ENCODE measurements around the gene TMEM109.

Gene TMEM109

DNA sequence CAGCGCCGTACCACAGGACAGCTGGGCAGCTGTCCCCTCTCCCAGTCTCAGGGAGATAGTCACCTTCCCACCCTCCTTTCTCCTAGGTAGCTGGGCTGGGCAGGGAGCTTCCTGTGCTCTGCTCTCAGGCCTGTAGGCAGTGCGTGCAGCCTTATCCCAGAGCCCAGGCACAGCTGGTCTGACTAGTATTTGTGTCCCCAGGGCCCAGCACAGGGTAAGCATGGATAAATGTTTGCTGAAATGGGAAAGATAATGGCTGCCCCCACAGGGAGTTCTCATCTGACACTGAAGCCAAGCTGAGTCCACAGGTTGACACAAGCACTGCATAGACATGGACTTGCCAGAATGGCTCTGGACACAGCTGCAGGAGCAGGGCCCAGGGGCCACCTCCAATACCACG is 28.3 kb downstream of the TMEM109 start:
- DNase-seq (ENCODE audit: low spot score) = no peak

DNA sequence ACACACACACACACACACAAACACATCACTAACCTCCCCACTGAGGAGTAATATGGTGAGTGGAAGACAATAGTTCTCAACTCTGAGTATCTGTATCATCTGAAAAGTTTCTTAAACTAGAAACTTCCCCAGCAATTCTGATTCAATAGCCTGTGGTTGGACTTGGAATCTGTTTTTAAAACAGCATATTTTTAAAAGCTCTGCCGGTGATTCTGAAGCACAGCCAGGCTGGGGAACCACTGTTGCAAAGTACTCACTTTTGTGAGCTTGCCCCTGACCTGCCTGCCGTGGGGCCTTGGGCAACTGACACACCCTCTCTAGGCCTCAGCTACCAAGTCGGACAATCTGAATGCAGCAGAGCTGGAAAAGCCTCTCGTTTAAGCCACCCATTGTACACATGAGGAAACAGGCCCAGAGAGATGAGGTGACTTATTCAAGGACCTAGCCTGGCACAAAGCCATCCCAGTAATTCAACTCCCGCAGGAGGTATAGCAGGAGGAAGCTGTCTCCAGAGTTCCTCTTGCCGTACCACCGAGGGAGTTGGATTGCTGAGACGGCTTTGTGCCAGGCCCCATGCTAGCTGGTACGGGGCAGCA is 29.1 kb downstream of the TMEM109 start:
- no peak for DNase-seq (ENCODE audit: low spot score)

DNA sequence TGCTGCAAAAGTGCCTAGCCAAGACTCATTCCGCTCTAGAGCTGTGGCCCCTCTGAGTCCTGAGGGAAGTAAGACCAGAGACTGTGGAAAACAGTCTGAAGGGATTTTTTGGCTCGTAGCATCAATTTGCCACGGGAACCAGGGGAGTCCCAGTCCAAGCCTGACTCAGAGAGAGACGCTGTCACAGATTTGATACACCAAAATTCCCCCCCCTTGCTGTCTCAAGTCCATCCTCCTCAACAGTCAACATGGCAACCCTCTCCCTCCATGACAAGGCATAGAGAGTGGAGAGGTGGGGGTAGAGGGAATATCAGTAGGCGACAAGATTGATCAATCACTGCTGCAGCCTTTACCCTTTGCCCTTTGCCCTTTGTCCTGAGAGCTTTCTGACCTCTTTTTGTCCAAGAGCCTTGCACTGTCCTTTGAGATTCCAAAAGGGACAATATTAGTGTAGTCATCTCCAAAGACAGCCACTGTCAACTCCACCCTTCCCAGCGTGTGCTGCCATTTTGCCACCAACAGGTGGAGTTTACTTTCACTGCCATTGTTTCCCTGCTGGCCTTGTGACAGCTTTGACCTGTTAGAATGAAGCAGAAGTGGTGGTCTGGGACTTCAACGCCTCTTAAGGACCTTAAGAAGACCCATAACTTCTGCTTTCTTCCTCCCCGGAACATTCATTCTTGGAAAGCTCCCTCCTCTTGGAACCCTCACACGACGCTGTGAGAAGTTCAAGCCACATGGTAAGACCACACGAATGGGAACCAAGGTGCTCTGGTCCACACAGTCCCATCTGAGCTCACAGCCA is 30.7 kb downstream of the TMEM109 start:
- no peak for DNase-seq (ENCODE audit: low spot score)

DNA sequence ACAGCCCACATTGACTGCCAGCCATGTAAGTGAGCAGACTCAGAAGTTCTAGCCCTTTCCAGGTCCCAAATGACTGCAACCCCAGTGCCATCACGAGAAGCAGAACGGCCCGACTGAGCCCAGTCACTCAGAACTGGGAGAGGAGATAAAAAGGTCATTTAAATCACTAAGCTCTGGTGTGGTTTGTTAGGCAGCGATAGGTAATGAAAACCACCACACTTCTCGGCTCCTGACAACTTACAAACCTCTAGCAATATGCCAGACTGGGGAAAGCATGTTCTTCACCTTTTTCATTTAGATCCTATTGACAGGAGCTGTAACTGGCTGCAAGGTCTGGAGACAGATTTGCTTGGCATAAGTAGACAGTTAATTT is 31.3 kb downstream of the TMEM109 start:
- no peak for DNase-seq (ENCODE audit: low spot score)

DNA sequence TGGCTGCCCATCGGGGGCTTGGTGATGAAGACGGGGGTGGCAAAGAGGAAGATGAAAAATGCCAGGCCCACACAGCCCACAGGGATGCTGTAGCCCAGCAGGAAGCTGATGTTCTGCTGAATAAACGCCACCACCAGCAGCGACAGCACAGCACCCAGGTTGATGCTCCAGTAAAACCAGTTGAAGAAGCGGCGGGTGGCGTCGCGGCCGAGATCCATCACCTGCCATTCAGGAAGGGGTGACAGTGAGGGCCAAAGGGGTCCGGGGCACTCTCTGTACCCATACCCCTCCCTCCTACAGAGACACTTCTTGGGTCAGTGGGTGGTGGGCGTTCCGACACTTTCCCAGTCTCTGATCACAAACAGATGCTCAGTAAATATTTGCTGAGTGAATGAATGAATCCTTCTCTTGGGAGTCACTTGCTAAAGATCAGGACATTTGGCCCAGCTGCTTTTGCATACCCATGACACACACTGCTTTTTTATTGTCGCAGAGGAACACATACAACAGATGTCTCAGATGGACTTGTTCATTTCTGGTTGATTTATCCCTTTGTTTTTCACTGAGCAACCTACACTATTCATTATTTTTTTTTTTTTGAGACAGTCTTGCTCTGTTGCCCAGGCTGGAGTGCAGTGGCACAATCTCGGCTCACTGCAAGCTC is 32.8 kb downstream of the TMEM109 start:
- DNase-seq (ENCODE audit: low spot score) = no peak

DNA sequence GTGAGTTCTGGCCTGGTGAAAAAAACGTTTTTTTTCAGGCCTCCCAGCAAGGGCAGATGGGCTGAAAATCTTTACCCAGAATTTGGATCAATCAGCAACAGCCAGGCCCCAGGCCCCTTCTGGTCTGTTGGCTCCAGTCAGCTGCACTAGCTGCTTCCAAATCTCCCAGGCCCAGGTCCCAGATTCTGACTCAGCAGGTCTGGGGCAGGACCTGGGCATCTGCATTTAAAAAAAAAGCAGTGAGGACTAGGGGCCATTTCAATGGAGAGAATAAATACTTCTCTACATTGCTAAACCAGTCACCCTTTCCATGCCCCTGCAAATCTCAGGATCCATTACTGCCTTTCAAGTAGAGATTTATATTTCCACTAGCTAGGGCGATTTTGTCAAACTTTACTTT is 33.7 kb downstream of the TMEM109 start:
- DNase-seq (ENCODE audit: low spot score) = peak; percentile 40

DNA sequence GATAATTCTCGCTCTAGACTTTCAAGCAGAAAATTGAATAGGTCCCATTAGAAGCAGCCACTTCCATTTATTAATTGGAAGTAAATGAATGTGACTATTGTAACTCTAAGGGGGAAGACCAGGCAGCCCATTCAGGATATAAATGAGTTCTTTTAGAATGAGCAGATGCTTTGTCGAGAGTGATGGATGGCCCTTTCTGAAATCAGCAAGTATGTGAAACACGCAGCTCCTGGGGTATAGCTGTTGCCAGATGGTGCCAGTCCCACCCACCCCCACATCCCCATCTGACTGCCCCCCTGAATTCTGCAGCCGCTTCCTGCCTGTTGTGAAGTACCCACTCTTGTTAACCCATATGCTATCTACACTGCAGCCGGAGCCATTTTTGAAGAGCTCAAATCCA is 34.3 kb downstream of the TMEM109 start:
- DNase-seq (ENCODE audit: low spot score) = no peak

DNA sequence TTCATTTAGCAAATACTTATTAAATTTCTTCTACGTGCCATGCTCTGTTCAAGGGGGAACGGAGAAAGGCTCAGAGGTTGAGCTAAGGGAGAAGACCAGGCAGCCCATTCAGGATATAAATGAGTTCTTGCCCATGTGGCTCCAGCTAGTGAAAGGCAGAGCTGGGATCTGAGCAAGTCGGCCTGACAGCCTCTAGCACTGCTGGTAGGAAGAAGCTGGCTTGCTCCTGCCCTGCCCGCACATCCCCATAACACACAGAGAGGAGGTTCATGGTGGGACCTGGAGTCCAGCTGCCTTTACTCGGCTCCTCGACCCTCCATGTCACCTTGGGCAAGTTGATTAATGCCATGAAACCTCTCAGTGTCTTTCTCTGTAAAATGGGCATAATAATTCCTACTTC is 36.1 kb downstream of the TMEM109 start:
- DNase-seq (ENCODE audit: low spot score) = no peak

DNA sequence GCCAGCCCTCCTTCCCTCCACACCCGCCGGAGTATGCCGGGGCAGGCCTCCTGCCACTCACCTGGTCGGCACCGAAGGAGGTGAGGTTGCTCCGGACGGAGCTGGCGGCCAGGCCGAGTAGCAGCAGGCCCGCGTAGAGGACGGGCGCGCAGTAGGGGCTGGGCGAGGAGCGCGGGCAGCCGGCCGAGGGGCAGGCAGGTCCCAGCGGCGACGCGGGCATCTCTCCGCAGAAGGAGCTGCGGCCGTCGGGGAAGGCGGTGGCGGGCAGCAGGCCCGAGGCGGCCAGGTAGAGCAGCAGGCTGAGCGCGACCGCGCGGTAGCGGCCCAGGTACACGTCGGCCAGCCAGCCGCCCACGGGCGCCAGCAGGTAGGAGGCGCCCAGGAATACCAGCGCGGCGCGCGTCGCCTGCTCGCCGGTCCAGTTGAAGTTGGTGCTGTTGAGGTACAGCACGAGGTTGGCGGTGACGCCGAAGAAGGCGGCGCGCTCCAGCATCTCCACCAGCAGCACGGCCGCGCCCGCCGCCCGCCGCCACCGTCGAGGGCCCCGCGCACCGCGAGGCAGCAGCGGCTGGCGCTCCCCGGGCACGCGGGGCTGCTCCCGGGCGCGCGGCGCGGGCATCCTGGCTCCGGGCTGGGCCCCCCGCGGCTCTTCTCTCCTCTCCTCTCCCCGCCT is 37.1 kb downstream of the TMEM109 start:
- no peak for DNase-seq (ENCODE audit: low spot score)

DNA sequence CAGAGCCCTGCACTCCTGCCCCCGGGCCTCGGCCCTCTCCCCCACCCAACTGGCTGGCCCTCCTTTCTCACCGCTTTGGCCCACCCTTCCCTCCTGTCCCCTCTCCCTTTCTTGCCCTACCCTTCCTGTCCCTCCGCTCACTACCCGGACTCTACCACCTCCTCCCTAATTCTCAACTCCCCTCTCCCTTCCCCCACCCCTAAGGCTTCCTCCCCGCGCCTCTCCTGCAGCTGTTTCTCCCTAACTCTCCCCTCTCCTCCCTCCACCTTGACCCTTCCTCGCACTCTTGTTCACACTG is 37.6 kb downstream of the TMEM109 start:
- DNase-seq (ENCODE audit: low spot score) = no peak

DNA sequence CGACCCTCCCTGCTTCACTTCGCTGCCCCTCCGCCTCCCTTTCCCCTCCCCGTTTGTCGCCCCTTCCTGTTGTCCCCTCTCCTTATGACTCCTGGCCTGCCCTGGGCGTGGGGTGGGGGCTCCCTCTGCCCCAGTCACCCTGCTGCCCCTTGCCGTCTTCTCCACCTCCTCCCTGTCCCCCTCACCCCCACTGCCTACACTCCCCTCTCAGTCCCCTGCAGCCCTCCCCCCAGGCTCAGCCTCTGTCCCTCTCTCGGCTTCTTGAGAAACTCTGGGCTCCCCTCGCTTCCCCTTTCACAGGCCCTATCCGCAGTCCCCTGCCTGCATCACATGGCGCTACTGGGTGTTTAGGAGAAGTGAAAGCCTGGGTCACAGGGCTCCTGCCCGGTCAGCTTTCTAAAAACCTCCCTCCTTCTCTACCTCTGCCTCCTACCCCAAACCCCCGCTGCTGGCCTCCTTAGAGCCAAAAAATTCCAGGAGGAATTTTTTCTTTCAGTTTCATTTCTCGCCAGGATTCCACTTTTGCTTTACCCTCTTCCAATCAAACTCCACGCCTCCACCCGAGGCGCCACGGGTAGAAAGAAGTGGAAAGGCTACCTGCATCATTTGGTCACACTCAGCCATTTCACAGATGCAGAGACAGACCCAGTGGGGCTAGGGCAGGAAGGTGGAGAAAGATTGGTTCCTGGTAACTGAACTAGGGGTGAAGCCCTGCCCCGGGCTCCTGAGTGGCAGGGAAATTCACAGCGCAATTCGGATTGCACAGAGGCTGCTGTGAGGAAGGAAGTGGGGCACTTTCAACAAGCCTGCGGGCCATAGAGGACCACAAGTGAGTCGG is 38.2 kb downstream of the TMEM109 start, which contains the start of gene SLC15A3:
Gene SLC15A3, minus strand, starts transcription at position 273 of the 838 bp plus-strand sequence. CDS start 625 bp downstream, outside the sequence.
- peak; percentile 71 for DNase-seq (ENCODE audit: low spot score)

DNA sequence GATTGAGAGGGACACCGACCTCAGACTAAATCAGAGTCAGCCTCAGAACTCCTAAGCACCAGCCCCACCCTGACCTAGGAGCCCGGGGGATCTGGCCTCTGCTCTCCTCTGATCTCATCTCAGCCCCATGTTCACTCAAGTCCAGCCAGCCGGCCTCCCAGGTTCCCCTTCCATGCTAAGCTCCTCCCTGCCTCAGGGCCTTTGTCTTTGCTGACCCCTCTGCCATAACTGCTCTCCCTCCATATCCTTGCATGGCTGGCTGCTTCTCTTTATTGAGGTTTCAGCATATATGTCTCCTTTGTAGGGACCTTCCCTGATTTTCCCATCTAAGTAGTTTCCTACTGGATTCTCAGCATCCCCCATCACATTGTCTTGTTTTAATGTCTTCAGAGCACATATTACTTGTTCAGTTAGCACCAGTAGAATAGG is 38.8 kb downstream of the TMEM109 start:
- no peak for DNase-seq (ENCODE audit: low spot score)

DNA sequence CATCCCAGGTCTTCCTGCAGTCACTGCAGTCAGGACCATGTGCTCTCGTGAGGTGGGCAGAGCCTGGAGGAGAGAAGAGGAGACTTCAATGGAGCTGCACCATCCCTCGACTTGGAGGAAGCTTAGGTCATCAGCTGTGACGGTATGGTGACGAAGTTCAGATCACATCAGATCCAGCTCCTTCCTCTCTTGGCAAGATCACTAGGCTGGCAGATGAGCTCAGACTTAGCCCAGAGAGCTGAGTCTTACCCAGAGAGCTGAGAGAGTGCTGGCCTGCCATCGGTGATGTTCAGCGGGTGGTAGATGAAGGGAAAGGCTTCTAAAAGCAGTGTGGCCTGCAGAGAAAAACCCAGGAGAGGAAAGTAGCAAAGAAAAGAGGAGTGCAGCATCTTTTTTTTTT is 39.8 kb downstream of the TMEM109 start:
- no peak for DNase-seq (ENCODE audit: low spot score)

DNA sequence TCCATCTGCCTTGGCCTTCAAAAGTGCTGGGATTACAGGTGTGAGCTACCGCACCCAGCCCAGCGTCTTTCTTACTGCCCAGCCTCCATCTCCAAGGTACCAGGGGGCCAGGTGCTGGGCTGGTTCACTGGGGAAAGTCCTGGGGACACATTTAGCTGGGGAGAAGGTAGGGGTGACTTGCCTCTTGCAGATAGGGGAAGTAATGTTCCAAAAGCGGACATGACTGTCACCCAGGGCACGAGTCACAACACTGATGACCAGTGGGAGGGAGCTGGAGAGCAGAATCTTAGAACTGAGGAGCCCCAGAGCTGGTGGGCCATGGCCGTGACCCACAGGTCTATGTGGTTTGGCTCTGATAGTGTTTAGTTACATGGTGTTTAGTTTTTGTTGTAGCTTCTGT is 40.5 kb downstream of the TMEM109 start:
- no peak for DNase-seq (ENCODE audit: low spot score)

DNA sequence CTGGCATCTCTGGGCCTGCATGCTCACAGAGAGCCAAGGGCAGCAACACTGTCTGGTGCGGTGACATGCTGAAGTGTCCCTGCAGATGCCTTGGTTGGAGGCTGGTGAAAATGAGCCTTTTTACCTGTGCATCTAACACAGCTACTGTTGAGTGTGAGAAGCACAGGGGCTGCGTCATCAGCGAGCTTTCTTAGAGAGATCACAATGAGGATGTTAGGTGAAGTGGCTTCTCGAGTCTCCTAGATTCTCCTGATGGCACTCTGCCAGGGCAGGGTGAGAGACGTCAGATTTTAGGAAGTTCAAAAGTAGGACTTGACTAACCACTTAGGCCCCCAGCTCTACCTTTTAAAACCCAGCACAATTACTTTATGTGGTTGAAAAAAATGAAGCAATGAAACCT is 41.6 kb downstream of the TMEM109 start:
- no peak for DNase-seq (ENCODE audit: low spot score)

DNA sequence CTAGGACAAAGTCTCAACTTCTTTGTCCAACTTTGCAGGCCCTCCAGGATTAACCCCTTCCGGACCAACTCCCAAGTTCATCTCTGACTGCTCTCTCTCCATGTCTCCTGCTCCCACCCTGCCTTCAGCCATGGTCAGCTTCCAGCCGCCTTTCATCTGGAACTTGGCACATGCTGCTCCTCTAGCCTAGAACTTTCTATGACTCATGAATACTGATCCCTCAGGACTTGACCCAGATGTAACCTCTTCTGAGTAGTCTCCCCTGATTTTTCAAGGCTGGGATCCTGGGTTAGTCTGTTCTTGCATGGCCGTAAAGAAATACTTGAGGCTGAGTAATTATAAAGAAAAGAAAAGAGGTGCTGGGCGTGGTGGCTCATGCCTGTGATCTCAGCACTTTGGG is 43.2 kb downstream of the TMEM109 start:
- DNase-seq (ENCODE audit: low spot score) = no peak

DNA sequence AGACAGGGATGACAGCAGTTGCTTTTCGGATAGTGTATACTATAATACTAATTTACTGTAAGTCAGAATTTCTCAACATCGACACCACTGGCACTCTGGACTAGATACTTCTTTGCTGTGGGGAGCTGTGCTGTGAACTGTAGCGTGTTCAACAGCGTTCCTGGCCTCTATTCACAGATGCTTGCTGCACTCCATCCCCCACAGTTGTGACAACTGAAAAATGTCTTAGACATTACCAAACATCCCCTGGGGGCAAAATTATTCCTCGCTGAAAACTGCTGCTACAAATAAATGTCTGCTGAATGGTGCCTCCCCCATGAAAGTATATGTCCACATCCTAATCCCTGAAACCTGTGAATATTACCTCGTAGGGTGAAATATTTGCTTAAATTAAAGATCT is 45.5 kb downstream of the TMEM109 start:
- DNase-seq (ENCODE audit: low spot score) = no peak

DNA sequence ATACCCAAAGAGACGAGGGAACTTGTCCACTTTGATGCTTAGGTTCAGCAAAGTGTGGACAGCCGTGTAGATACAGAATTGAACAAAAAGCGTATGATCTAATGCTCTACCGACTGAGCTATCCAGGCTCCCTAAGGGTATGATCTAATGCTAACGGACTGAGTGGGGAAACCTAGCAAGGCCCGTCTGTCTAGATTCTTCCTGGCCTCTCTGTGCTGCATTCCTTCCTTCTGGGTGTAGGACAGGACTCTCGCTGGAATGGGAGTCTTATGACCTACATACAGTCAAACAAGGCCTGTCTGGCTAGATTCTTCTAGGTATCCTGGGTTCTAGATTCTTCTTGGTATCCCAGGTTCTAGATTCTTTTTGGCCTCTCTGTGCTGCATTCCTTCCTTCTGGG is 46.4 kb downstream of the TMEM109 start:
- DNase-seq (ENCODE audit: low spot score) = no peak

DNA sequence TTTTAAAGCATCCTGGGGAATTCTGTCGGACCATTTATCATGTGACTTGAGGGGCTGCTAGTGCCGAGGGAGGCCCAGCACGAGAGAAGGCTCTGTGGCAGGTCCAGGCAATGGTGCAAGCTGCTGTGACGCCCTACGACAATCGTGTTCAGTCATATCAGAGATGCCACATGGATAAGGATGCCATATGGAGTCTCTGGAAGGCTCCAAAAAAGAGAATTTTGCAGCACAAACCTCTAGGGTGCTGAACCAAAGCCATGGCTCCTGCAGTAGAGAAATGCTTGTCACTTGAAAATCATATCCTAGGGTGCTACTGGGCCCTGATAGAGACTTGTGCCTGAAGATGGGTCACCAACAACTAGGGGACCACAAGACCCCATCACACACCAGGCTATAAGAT is 50.8 kb downstream of the TMEM109 start:
- no peak for DNase-seq (ENCODE audit: low spot score)

DNA sequence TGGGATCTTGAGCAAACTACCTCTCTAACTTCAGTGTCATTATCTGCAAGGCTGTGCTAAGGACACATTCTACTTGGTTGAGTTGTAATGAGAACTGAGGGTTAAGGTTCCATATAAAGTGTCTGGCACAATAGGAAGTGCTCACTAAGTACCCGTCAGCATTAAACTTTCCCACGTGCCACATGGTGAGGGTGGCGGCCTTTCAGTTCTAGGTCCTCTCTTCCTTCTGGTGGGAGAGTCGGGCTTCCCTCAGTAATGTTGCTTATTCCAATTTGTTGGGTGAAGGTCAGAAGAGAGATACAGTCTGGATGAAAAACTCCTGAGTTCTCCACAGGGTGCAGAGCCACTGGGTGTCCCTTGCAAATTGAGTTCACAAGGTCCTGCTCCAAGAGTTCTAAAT is 52.9 kb downstream of the TMEM109 start:
- DNase-seq (ENCODE audit: low spot score) = no peak

DNA sequence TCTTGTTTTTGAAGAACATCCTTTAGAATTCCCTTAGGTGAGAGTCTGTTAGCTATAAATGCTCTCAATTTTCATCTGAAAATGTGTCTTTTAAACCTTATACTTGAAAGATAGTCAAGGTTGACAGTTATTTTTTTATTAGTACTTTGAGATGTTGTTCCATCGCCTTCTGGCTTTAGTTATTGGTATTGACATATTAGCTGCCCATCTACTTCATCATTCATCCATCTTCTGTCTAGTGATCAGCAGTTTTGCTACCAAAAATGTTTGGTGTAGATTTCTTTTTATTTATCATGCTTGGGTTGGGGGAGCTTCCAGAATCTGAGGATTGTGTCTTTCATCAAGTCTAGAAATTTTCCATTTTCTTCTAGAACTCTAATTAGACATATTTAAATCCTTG is 54.3 kb downstream of the TMEM109 start:
- DNase-seq (ENCODE audit: low spot score) = no peak

DNA sequence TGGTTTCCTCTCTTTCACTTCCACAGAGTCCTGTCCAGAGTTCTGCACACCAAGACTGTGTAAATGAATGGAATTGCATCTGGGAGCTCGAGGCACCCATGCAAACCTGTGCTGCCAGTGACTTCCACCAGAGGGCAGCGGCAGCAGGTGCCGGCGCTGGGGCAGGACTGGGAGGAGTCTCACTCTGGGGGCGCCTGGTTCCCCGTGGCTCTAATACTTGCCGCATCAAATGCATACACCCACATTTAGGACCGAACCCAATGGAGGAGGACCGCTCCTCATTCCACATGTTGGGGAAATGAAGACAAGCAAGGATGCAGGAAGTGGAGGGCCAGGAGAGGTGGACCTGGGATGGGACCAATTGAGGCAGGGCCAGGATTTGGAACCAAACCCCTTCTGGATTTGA is 56.4 kb downstream of the TMEM109 start:
- no peak for DNase-seq (ENCODE audit: low spot score)
